Iris pigment epithelial cell (primary cell): ENCODE data around the gene IL12A.
A peak's percentile ranks its signal among the peaks of the same experiment; 100 is the strongest.

Source experiments
- DNase-seq: peaks from one replicate; pipeline ENCODE4 v3.0.0-alpha.2; 2011; ENCODE audit warnings: low read depth

IL12A gene

DNA sequence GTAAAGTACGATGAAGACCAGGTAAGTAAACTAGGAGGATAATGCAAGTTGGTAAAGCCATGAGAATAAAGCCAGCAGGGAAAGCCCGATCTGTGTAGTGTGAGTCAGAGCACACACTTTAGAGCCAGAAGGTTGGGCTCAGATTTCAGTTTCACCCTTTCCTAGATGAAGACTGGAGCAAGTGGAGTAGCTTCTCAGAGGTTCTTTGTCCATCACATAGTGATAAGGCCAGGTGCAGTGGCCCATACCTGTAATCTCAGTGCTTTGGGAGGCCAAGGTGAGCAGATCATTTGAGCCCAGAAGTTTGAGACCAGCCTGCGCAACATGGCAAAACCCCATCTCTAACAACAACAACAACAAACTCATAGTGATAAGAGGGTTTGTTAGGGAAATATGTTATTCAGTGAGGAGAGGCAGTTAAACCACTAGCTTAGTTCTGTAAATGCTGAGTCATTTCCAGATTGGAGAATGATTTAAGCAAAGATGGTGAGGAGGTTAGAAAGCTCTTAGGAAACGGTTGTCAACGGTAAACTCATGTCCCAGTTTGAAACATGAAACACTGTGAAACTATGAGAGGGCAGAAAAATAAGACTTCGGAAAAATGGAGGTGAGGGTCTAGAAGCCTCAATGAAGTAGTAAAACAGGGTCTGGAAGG lies 39.0 kb downstream of the IL12A start:
- DNase-seq = peak; percentile 87

DNA sequence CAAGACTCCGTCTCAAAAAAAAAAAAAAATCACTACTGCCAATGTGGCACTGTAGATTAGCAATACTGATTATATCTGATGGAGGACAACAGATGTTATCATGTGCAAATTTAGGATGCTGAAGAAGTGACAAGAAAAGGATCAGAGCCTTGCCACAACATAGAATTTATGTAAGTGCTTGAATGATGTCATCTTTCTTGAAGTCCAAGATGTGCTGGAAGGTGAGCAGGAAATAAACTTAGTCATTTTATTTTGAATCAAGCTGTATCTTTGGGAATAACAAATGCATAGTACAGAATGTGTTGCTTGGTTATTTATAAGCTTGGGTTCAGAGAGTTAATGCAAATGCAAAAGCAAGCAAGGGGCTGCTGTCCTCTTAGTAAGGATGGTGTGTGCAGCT lies 47.1 kb downstream of the IL12A start:
- no peak for DNase-seq

DNA sequence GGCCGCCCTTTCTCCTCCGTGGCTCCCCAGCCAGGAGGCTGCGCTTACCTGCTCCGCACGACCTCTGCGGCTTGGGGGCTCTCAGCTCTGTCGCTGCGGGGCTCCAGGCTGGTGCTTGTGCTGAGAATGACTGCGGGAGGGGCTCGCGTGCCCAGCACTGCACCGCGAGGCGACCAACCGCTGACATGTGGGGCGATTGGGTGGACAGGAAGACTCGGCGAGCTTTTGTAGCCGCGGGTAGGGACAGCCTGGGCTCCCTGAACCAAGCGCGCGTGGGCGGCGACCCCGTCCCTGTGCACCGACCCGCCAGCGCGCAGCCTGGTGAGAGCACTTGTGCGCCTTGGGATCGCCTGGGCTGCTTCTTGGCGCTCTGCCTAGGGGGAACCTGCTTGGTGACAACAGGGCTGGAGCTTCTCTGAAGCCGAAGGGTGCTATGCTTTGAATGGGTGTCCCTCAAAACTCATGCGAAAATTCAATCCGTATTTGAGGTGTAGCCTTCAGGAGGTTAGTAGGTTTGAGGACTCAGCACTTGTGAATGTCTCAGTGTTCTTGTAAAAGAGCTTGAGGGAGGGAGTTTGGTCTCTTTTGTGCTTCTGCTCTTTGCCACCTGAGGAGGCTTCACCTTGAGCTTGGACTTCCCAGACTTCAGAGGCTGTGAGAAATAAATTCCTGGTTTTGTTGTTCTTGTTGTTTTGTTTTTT lies 50.4 kb downstream of the IL12A start:
- DNase-seq = peak; percentile 9

DNA sequence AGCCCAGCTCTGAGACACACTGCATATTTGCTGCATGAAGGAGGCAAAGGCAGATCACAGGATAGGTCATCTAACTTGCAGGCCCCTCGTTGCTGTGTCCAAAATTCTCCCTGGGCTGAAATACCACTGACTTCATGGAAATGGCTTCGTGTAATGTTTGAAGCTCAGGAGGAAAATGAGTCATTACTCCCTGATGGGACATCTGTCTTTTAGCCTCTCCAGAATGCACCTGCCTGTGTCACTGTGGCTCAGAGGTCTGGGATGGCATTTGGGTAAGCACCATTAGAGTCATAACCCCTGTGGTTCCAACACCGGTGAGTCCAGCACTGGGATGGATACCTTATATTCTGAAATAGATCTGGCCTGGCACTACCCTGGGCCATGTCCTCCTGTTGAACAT lies 51.5 kb downstream of the IL12A start:
- DNase-seq = no peak

DNA sequence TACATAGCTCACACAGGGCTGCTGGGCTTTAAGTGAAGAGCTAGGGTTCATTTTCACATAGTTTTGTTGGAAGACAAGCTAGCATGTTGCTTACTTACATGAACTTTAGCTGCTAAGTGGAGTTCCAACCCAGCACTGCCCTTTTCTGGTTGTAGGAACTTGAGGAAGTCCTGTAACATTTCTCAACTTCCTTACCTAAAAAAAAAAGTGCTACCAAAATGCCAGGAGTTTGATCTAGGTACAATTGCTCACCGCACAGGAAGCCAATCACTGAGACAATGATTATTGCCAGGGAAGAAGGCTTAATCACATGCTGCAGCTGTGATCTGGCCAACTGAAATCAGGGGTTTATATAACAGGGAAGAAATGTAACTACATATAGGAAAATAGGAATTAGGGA lies 52.8 kb downstream of the IL12A start:
- no peak for DNase-seq

DNA sequence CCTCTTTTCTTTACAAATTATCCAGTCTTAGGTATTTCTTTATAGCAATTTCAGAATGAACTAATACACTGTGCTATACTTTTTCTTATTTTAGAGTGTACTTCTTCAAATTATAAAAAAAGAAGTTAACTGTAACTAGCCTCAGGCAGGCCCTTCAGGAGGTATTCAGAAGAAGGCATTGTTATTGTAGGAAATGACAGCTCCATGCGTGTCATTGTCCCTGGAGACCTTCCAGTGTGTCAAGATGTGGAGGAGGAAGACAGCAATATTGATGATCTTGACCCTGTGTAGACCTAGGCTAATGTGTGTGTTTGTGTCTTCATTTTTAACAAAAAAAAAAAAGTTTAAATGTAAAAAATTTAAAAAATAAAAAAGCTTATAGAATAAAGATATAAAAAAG lies 55.5 kb downstream of the IL12A start:
- DNase-seq = no peak
